ENCODE data around the gene DUS2. TPM values are rescaled to one million over a fixed set of nuclear protein-coding genes. Genes with fewer than 3 reads are reported as not detected.

The DUS2 gene
- total and polyA plus RNA-seq, 2 of the 8 experiments (the other 6 are each of a cell fraction or from before 2014, with no cell fraction given), result 17.2 to 27.0 TPM

DNA sequence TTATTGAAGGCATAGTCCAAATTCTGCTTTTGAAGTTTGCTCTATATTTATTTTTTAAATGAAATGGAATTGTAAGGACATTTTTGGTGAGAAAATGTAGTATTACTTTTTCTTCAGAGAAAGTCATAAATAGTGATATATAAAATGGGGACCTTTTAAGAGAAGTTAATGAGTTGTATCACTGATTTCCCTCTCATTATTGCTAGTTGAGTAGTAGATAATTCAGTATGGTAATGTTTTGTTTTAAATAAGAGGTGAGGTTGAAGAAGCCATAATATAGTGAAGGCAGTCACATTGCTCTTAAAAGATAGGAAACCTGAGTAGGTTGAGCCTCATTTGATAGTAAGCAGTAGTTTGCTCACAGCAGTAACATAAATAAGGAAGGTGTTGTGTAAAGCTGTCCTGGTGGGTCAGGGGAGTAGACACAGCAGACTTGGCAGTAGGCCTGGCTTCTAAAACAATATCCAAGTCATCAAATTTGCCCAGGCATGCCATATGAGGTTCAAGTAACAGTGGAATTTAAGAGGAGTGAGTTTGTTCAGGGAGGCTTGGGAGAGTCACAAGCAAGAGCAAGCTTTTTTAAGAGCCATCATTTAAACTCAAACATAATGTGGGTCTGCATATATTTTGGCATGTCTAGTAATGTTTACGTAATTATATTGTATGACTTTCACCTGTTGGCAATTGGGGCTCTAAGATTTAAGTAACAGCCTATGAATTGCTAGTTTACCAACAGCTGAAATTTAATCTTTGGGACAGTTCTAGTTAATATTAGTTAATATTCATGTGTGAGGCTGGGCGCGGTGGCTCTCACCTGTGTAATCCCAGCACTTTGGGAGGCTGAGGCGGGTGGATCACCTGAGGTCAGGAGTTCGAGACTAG, 68.5 kb downstream of the DUS2 start:
- H2BK5ac ChIP-seq (ENCODE audit: low read depth, low read length), result no peak overlapping the region
- no peaks in the 10 kb centered on the region for H3K27me3 ChIP-seq (replicated peaks in 1 of 4; ENCODE audit: control insufficient read depth in 3 of 4, extremely low read depth in 1 of 4, insufficient read depth in 3 of 4, low read length in 3 of 4)
- FAIRE-seq (no peak), DNase-seq (ENCODE audit: low read depth in 1 of 2, low spot score in 2 of 2) (no peak)
- H3K56ac ChIP-seq (replicated peaks; ENCODE audit: insufficient read length, low read depth, low read length), result no peak overlapping the region
- no peaks in the 10 kb centered on the region; the same call in 1 of the 2 replicates for H3K79me1 ChIP-seq (ENCODE audit: low read depth, low read length)
- no peak overlapping the region for H3K23ac ChIP-seq (ENCODE audit: insufficient read length)
- POLR2A ChIA-PET (ENCODE audit: partially characterized antibody), result interaction anchor here (0.9 to 1.5 kb wide), 3 partner anchors 68 to 143 kb away, joined by 3 read pairs; partner anchors contain the start of genes DDX28 and DUS2
- no peak overlapping the region for H4K5ac ChIP-seq (ENCODE audit: insufficient read length, low read depth, low read length)
- no peak overlapping the region for H3K4ac ChIP-seq (replicated peaks; ENCODE audit: insufficient read length, low read depth, low read length)
- H3K18ac ChIP-seq (ENCODE audit: extremely low read depth, low read length), result no peak overlapping the region
- H2AFZ ChIP-seq (ENCODE audit: low read length), result no peak overlapping the region
- no peak overlapping the region for H4K91ac ChIP-seq (replicated peaks; ENCODE audit: insufficient read length, low read length)
- TF ChIP-seq GTF2F1 (IDR thresholded peaks at IDR 0.05; ENCODE audit: borderline replicate concordance, low read depth, low read length) (no peak), ASH2L (IDR thresholded peaks at IDR 0.05; ENCODE audit: low read length) (no peak), CBX8 (IDR thresholded peaks at IDR 0.05; ENCODE audit: borderline replicate concordance, low read depth, low read length) (no peak), HDAC2 (IDR thresholded peaks at IDR 0.05; ENCODE audit: borderline replicate concordance in 1 of 2, low read depth in 2 of 2, low read length in 2 of 2) (no peak), POLR2AphosphoS5 (IDR thresholded peaks at IDR 0.05; ENCODE audit: low read depth, low read length) (no peak), KDM4A (IDR thresholded peaks at IDR 0.05; ENCODE audit: low read depth, low read length, severe bottlenecking) (no peak), JUN (IDR thresholded peaks at IDR 0.05; ENCODE audit: low read depth, low read length) (no peak), TAF7 (optimal IDR thresholded peaks at IDR 0.05; ENCODE audit: borderline replicate concordance, low read depth, low read length) (no peak), USF2 (IDR thresholded peaks at IDR 0.05; ENCODE audit: low read length) (no peak)
- H3K4me3 ChIP-seq (ENCODE audit: extremely low read depth in 1 of 4, insufficient read depth in 2 of 4, low read depth in 3 of 4, low read length in 4 of 4), result no peak overlapping the region
- no peak overlapping the region for H3K14ac ChIP-seq (ENCODE audit: insufficient read length)
- no peak overlapping the region for H2BK12ac ChIP-seq (ENCODE audit: low read depth, low read length)
- no peaks in the 10 kb centered on the region for H3K23me2 ChIP-seq (ENCODE audit: low read depth, low read length)
- CTCF ChIA-PET (ENCODE audit: partially characterized antibody), result interaction anchor here (0.6 to 5.7 kb wide), 8 partner anchors 8 to 643 kb away, joined by 3 to 68 read pairs (median 7); no protein-coding TSS in a partner anchor
- H3K79me2 ChIP-seq (ENCODE audit: control insufficient read depth in 1 of 2, insufficient read depth in 2 of 2, low read length in 2 of 2), result peaks cover 4 to 96% of the 10 kb centered on the region in 2 experiments
- no peaks in the 10 kb centered on the region for H3K36me3 ChIP-seq (ENCODE audit: control insufficient read depth in 2 of 4, insufficient read depth in 4 of 4, low read length in 3 of 4)
- WGBS, 2 experiments (ENCODE audit: extremely low coverage in 1 of 2, insufficient coverage in 1 of 2, insufficient read length in 1 of 2, insufficient replicate concordance in 2 of 2, low coverage in 1 of 2, low lambda C conversion rate in 2 of 2, missing lambda C conversion rate in 1 of 2), result 92% methylated on average over 5 of the region's 5 CpGs; no CpG with 5 or more reads in 1 of the 2 experiments
- H2BK15ac ChIP-seq (ENCODE audit: low read length), result 0 out of 2 replicates have a peak overlapping the region, but pooled peaks have one; percentile 37
- no peak overlapping the region for H3K4me2 ChIP-seq (ENCODE audit: insufficient read depth in 1 of 2, low read depth in 2 of 2, low read length in 2 of 2)
- H3K4me1 ChIP-seq (replicated peaks in 1 of 4; ENCODE audit: control insufficient read depth in 3 of 4, insufficient read depth in 4 of 4, low read length in 3 of 4), result peaks cover 2 to 12% (median 3%) of the 10 kb centered on the region in 4 experiments; a peak in 5 of 7 replicates
- no peak overlapping the region for H3K9ac ChIP-seq (replicated peaks in 1 of 4; ENCODE audit: extremely low read depth in 1 of 4, low read depth in 3 of 4, low read length in 3 of 4)
- H2AK5ac ChIP-seq (ENCODE audit: low read depth, low read length), result no peak overlapping the region
- H2BK120ac ChIP-seq (replicated peaks; ENCODE audit: low read depth, low read length), result no peak overlapping the region
- H3K9me3 ChIP-seq (ENCODE audit: insufficient read depth in 2 of 2, low read depth in 1 of 2, low read length in 1 of 2), result no peaks in the 10 kb centered on the region
- peaks cover 4 to 6% of the 10 kb centered on the region in 2 experiments for H4K20me1 ChIP-seq (replicated peaks in 1 of 2; ENCODE audit: control insufficient read depth in 1 of 2, insufficient read depth in 2 of 2, low read length in 2 of 2)
- no peak overlapping the region for H3K27ac ChIP-seq (ENCODE audit: low read depth, low read length)
- no peak overlapping the region for H2BK20ac ChIP-seq (ENCODE audit: low read length)
- no peak overlapping the region for H4K8ac ChIP-seq (ENCODE audit: extremely low read depth, insufficient read depth, low read length)

Data from H1 (cell line).